Activated CD8-positive, alpha-beta memory T cell treated with anti-CD3 and anti-CD28 coated beads for 36 hours (primary cell): Measurements from ENCODE around the gene RAD51B. TPM values are rescaled to one million over a fixed set of nuclear protein-coding genes. Genes with fewer than 3 reads are reported as not detected.
"Not testable (repeated sequence)": the region's sequence is repeated elsewhere in the genome, so short reads cannot be mapped to it uniquely, and the experiment has no call there.

ENCODE experiments used
- CTCF ChIA-PET: fragments of 350-600 bp; sonication (Branson Sonifier 250); formaldehyde crosslinking; loops from one replicate; lab custom pipeline; 2021; ENCODE audit warnings: antibody characterized with exemption; lab: Charles Lee
- POLR2A ChIA-PET: fragments of 350-600 bp; sonication (Branson Sonifier 250); formaldehyde crosslinking; loops from one replicate; lab custom pipeline; 2021; ENCODE audit warnings: antibody characterized with exemption; lab: Charles Lee
- total RNA-seq, 2 experiments: library from RNA; stranded (reverse); gene quantifications; one replicate each; pipeline ENCODE4 v1.2.3, GENCODE V29; 2021

RAD51B gene
- total RNA-seq, 2 experiments from 2014 or later = 25.0 to 26.0 TPM

- ChIA-PET POLR2A (no interaction called here), CTCF (no interaction called here)
Measured at GRCh38 chr14:68168460-68169109, 349.0 kb downstream of the RAD51B start.

DNA sequence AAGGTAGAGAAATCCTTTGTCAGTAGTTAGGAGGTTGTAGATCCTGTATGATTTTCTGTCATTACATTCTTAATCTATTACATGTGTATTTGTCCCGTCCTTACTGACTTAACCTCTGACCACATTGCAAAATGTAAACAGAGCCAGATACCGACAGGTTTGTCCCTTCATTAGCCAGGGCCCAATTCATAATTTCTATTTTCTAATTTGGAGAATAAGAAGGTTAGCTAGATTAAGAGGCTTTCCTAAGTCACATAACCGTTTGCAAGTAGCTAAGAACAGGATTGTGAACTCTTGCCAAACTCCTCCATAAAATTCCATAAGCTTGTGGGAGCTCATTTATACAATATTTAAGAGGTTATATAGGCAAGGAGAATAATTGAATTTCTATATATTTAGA, 352.6 kb downstream of the RAD51B start:
- ChIA-PET POLR2A (no interaction called here), CTCF (no interaction called here)

- CTCF ChIA-PET = no interaction called here
Measured at GRCh38 chr14:68172627-68173026, 353.0 kb downstream of the RAD51B start.

DNA sequence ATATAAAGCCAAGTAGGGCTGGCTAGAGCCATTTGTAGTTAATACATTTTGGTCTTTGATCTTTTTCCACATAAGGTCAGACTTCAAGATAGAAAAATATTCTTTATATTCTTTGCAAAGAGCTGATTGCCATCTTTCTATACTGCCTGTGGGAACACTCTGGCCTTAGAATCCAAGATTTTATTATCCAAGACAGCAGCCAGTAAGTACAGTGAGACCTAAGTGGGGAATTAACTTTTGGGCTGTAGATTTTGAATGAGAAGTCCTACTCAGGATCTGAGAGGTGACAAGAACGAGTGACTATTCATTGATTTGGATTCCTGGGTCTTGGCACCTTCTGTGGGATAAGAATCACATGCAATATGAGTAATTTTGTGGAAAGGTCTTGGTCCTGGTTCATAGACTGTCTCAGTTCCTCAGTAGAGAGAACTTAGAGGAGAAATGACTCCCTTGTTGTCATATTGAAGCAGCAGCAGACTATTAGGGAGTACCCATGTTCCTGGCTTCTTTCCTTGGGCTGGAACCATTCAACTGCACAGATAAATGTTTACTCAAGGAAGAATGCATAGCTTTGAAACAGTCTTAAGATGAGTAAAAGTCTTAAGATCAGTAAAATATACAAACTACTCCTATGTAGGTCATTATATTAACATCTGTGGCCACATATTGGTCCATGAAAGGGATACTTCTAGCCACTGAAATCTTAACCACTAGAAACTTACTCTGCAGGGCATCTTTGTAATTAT, 353.8 kb downstream of the RAD51B start:
- CTCF ChIA-PET = no interaction called here
- POLR2A ChIA-PET = no interaction called here

More at GRCh38 chr14:68172627-68173026, 353.0 kb downstream of the RAD51B start:
- POLR2A ChIA-PET = no interaction called here

GRCh38 chr14:68174446-68174845, 354.9 kb downstream of the RAD51B start:
- ChIA-PET CTCF (no interaction called here), POLR2A (no interaction called here)

DNA sequence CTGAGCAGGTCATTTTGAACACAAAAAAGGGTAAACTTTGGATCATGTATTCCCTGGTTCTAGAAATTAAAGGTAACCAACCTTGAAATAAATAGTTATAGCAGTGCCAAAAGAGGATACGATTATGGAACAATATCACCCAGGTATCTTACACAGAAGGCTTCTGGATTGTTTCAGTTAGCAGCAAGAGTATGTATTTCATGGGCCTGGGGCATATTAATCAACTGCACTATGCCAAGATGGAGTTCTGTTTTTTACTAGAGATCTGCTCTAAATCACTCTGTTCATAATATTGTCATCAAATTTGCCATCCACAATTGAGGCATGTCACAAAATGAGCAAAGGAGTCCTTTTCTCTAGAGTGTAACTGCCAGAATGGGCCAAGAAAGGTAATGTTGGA, 357.1 kb downstream of the RAD51B start:
- CTCF ChIA-PET = no interaction called here
- POLR2A ChIA-PET = no interaction called here

- POLR2A ChIA-PET = no interaction called here
Measured at GRCh38 chr14:68177728-68178127, 358.1 kb downstream of the RAD51B start.

DNA sequence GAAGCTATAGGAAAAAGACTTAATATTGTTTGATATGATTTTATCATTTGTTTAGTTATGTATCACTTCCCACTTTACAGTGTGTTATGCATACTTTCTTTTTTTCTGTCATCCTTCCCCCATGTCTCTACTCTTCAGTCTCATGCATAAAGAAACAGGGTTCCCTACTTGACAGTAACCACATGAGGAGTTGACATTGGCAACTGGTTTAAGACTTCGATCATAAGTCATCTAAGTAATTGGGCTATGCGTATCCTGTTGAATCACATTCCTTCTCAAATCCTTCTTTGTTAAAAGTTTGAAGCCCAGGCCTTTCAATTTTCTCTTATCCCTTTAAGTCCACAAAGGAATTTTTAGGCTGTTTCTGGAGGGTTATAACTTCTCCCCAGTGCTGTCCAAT, 358.7 kb downstream of the RAD51B start:
- ChIA-PET POLR2A (no interaction called here), CTCF (no interaction called here)

More at GRCh38 chr14:68177728-68178127, 358.1 kb downstream of the RAD51B start:
- CTCF ChIA-PET = no interaction called here

DNA sequence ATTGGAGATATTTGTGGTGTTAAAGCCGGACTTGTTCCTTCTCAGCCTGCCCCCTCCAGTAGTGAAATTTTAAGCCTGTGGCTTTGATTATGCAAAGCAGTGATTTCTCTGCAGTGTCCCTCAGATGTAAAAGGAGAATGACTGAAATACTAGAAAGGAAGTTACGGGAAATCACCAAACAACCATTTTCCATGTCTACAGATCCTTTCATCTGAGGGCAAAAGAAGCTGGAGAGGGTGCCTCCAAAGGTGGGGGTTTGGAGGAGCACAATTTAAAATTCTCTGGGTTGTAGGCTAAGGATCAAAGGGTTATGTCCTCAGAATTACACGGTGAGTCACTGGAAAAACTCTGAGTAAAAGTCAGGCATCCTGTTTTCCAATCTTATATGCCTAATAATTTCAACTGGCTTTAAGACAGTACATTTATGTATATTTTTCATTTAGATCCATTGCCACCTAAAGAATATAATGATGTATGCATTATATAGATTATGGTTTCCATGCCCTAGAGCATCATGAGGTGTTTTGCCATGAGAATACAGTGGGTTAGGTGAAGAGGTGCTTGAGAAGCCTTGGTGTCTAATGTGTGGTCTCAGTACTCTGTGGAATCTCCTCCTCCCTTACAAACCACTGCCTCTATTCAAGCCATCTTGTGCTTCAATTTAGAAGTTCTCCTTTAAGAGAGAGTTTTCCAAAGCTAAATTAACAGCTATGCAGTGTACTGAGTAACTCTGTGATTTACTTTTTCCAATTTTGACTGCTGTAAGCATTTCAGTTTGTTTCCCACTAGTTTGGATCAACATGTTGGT, 362.1 kb downstream of the RAD51B start:
- ChIA-PET CTCF (no interaction called here), POLR2A (no interaction called here)

GRCh38 chr14:68182492-68182891, 362.9 kb downstream of the RAD51B start:
- ChIA-PET CTCF (no interaction called here), POLR2A (interaction anchor here (0.6 kb wide), 1 partner anchor 21 kb away, joined by 3 read pairs; no protein-coding TSS in a partner anchor)

DNA sequence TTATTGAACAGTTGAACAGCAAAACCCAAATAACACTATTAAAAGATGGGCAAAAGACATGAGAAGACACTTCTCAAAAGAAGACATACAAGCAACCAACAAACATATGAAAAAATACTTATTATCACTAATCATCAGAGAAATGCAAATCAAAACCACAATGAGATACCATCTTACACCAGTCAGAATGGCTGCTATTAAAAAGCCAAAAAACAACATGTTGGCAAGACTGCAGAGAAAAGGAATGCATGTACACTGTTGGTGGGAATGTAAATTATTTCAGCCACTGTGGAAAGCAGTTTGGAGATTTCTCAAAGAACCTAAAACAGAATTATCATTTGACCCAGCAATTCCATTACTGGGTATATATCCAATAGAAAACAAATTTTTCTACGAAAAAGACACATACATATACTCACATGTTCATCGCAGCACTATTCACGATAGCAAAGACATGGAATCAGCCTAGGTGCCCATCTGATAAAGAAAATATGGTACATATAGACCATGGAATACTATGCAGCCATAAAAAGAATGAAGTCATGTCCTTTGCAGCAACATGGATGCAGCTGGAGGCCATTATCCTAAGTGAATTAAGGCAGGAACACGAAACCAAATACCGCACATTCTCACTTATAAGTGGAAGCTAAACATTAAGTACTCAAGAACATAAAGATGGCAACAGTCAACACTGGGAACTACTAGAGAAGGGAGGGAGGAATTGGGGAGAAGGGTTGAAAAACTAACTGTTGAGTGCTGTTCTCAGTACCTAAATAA, 367.1 kb downstream of the RAD51B start:
- POLR2A ChIA-PET, CTCF ChIA-PET: not testable (repeated sequence)

DNA sequence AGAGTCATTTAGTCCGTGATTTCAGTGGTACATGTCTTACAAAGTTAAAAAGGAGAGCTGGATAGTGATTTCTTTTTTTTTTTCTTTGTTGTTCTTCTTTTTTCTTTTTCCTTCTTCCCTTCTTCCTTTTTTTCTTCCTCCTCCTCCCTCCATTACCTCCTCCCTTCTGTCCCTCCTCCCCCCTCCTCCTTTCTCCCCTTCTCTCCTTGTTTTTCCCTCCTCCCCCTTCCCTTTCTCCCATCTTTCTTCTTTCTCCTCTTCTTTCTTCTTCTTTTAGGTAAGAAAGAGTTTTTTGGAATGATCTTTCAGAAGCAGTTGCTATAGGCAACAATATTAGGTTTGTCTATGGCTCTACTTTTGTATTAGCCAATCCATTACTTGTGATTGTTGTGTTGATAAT, 368.6 kb downstream of the RAD51B start:
- POLR2A ChIA-PET = no interaction called here

GRCh38 chr14:68190032-68190431, 370.5 kb downstream of the RAD51B start:
- POLR2A ChIA-PET = no interaction called here
- CTCF ChIA-PET = no interaction called here

More for the DNA sequence above, 368.6 kb downstream of the RAD51B start:
- CTCF ChIA-PET = no interaction called here

DNA sequence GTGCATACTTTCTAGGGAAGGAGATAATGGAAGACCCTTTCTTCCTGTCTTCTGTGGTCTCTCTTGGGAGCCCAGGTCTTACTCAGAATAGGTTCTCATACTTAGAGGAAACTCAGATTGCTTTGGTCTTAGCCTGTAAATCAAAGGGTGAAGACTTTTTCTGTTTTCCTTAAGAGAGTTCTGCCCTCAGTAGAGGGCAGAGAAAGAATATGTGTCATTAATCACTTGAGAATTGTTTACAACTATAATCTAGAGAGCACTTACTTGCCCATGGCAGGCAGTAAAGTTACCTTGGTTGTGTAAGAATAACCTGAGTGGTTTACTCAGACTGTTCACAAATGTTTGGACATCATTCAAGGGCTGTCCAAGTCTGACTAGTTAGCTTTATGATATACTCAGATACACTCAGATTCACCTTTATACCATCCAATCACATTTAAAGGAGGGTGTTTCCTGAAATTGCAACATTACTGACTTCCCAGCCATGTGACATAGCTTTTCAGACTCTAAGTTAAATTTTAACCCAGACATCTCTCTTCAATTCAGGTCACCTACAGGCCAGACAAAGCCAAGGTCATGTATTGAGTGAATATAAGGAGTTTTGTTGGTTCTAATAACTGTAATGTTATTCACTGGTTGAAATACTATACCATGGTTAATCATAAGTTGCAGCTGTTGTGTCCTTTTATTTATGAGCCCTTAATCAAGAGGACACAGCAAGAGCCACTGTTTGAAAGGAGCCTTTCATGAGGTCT, 372.2 kb downstream of the RAD51B start:
- ChIA-PET CTCF (no interaction called here), POLR2A (no interaction called here)

GRCh38 chr14:68192935-68193334, 373.4 kb downstream of the RAD51B start:
- ChIA-PET POLR2A (no interaction called here), CTCF (no interaction called here)

DNA sequence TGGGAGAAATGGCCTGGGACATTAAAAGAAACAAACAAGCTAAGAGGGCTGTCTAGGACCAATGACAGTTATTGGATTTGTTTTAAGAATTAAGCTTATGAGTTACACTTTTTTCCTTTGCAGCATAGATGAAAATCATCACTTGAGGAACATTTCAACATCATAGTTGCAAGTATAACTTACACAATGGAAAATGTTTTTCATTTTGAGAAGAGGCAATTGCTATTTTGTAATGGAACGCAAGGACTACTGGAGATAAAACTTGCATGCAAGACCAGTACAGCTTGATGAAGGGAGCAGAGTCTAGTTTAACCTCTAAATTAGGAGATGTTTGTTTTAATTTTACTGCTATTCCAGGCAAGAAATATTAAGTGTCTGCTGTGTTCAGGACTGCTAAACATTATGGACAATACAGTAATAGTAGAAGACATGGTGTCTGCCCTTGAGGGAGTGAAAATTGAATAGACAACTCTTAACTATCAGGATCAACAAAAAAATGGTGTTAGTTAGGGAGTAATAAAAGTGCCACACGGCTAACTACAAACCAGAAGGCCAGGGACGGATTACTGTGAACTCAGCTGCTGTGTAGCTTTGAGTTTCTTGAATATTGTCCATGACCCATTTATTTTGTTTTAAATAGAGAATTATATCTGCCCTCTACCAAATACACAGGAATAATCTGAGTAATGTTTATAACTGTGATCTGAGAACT, 374.5 kb downstream of the RAD51B start:
- POLR2A ChIA-PET = no interaction called here

GRCh38 chr14:68195126-68195525, 375.5 kb downstream of the RAD51B start:
- CTCF ChIA-PET = no interaction called here
- POLR2A ChIA-PET = interaction anchor here (0.6 kb wide), 1 partner anchor 276 kb away, joined by 3 read pairs; no protein-coding TSS in a partner anchor

More for the DNA sequence above, 374.5 kb downstream of the RAD51B start:
- CTCF ChIA-PET = interaction anchor here (0.6 kb wide), 1 partner anchor 245 kb away, joined by 4 read pairs; no protein-coding TSS in a partner anchor
